ENCODE measurements around the gene OR5H2. TPM values are rescaled to one million over a fixed set of nuclear protein-coding genes. Genes with fewer than 3 reads are reported as not detected.

Gene OR5H2
- total and polyA plus RNA-seq, 2 of the 8 experiments (the other 6 are each of a cell fraction or from before 2014, with no cell fraction given), result not detected

- TF ChIP-seq, protein P1, sequence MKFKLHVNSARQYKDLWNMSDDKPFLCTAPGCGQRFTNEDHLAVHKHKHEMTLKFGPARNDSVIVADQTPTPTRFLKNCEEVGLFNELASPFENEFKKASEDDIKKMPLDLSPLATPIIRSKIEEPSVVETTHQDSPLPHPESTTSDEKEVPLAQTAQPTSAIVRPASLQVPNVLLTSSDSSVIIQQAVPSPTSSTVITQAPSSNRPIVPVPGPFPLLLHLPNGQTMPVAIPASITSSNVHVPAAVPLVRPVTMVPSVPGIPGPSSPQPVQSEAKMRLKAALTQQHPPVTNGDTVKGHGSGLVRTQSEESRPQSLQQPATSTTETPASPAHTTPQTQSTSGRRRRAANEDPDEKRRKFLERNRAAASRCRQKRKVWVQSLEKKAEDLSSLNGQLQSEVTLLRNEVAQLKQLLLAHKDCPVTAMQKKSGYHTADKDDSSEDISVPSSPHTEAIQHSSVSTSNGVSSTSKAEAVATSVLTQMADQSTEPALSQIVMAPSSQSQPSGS (IDR thresholded peaks at IDR 0.05; ENCODE audit: low read length), result no peak
- TF ChIP-seq TEAD4 (IDR thresholded peaks at IDR 0.05; ENCODE audit: low read depth, low read length), result no peak
- TF ChIP-seq GTF2F1 (IDR thresholded peaks at IDR 0.05; ENCODE audit: borderline replicate concordance, low read depth, low read length), result no peak
- no peak for TF ChIP-seq BRCA1 (IDR thresholded peaks at IDR 0.05; ENCODE audit: low read depth, low read length)
Measured at GRCh38 chr3:98274914-98275313, 7.4 kb upstream of the OR5H2 start (continued).
